ENCODE data around the gene MYOC.

Gene MYOC

GRCh38 chr1:171668372-171668771 is 15.9 kb upstream of the MYOC start:
- H3K9ac ChIP-seq (ENCODE audit: low read length), result no peak overlapping the region
- 0 out of 2 replicates have a peak, but pooled peaks cover 7% of the 10 kb centered on the region for H3K4me1 ChIP-seq (ENCODE audit: low read length)
- H3K27me3 ChIP-seq (ENCODE audit: low read depth, low read length), result no peaks in the 10 kb centered on the region
- no peaks in the 10 kb centered on the region for H4K20me1 ChIP-seq (ENCODE audit: insufficient read depth, low read length)
- no peak overlapping the region for H3K4me3 ChIP-seq (ENCODE audit: low read length)
- no peaks in the 10 kb centered on the region for H3K36me3 ChIP-seq (replicated peaks; ENCODE audit: low read depth, low read length)
- no peaks in the 10 kb centered on the region for H3K79me2 ChIP-seq (ENCODE audit: low read length)
- no peak overlapping the region for H2AFZ ChIP-seq (ENCODE audit: low read depth, low read length)
- H3K9me3 ChIP-seq (ENCODE audit: insufficient read depth, low read length), result no peaks in the 10 kb centered on the region
- TF ChIP-seq EZH2phosphoT487 (IDR thresholded peaks at IDR 0.05; ENCODE audit: low read depth), result no peak
- TF ChIP-seq CTCF (IDR thresholded peaks at IDR 0.05; ENCODE audit: low read depth, low read length), result no peak
- no peak overlapping the region for H3K4me2 ChIP-seq (ENCODE audit: low read length)
- H3K27ac ChIP-seq (ENCODE audit: low read length), result no peak overlapping the region

- Histone ChIP-seq H3K27me3 (ENCODE audit: low read depth, low read length) (no peaks in the 10 kb centered on the region), H3K36me3 (replicated peaks; ENCODE audit: low read depth, low read length) (no peaks in the 10 kb centered on the region), H2AFZ (ENCODE audit: low read depth, low read length) (no peak overlapping the region), H3K27ac (ENCODE audit: low read length) (no peak overlapping the region), H3K4me3 (ENCODE audit: low read length) (no peak overlapping the region), H4K20me1 (ENCODE audit: insufficient read depth, low read length) (no peaks in the 10 kb centered on the region), H3K79me2 (ENCODE audit: low read length) (no peaks in the 10 kb centered on the region), H3K4me1 (ENCODE audit: low read length) (no peaks in the 10 kb centered on the region), H3K9ac (ENCODE audit: low read length) (no peak overlapping the region), H3K4me2 (ENCODE audit: low read length) (no peak overlapping the region), H3K9me3 (ENCODE audit: insufficient read depth, low read length) (no peaks in the 10 kb centered on the region)
- TF ChIP-seq CTCF (IDR thresholded peaks at IDR 0.05; ENCODE audit: low read depth, low read length) (no peak), EZH2phosphoT487 (IDR thresholded peaks at IDR 0.05; ENCODE audit: low read depth) (no peak)
Measured at GRCh38 chr1:171666114-171666769, 13.8 kb upstream of the MYOC start.

- H3K4me2 ChIP-seq (ENCODE audit: low read length), result no peak overlapping the region
- TF ChIP-seq EZH2phosphoT487 (IDR thresholded peaks at IDR 0.05; ENCODE audit: low read depth), result no peak
- no peak for TF ChIP-seq CTCF (IDR thresholded peaks at IDR 0.05; ENCODE audit: low read depth, low read length)
- H3K4me1 ChIP-seq (ENCODE audit: low read length), result no peaks in the 10 kb centered on the region
Measured at GRCh38 chr1:171664976-171665375, 12.5 kb upstream of the MYOC start.

GRCh38 chr1:171663854-171664575 is 11.5 kb upstream of the MYOC start:
- no peak overlapping the region for H2AFZ ChIP-seq (ENCODE audit: low read depth, low read length)
- TF ChIP-seq EZH2phosphoT487 (IDR thresholded peaks at IDR 0.05; ENCODE audit: low read depth) (no peak), CTCF (IDR thresholded peaks at IDR 0.05; ENCODE audit: low read depth, low read length) (no peak)
- no peak overlapping the region for H3K4me2 ChIP-seq (ENCODE audit: low read length)
- no peaks in the 10 kb centered on the region for H3K36me3 ChIP-seq (replicated peaks; ENCODE audit: low read depth, low read length)
- no peak overlapping the region for H3K4me3 ChIP-seq (ENCODE audit: low read length)
- H3K79me2 ChIP-seq (ENCODE audit: low read length), result no peaks in the 10 kb centered on the region
- H3K4me1 ChIP-seq (ENCODE audit: low read length), result no peaks in the 10 kb centered on the region
- H3K27me3 ChIP-seq (ENCODE audit: low read depth, low read length), result no peaks in the 10 kb centered on the region
- no peaks in the 10 kb centered on the region for H4K20me1 ChIP-seq (ENCODE audit: insufficient read depth, low read length)
- no peak overlapping the region for H3K27ac ChIP-seq (ENCODE audit: low read length)
- H3K9ac ChIP-seq (ENCODE audit: low read length), result no peak overlapping the region
- H3K9me3 ChIP-seq (ENCODE audit: insufficient read depth, low read length), result no peaks in the 10 kb centered on the region

More at GRCh38 chr1:171664976-171665375, 12.5 kb upstream of the MYOC start:
- H3K36me3 ChIP-seq (replicated peaks; ENCODE audit: low read depth, low read length), result no peaks in the 10 kb centered on the region
- no peak overlapping the region for H3K4me3 ChIP-seq (ENCODE audit: low read length)
- H4K20me1 ChIP-seq (ENCODE audit: insufficient read depth, low read length), result no peaks in the 10 kb centered on the region
- no peak overlapping the region for H2AFZ ChIP-seq (ENCODE audit: low read depth, low read length)
- H3K9ac ChIP-seq (ENCODE audit: low read length), result no peak overlapping the region
- H3K27me3 ChIP-seq (ENCODE audit: low read depth, low read length), result no peaks in the 10 kb centered on the region
- no peaks in the 10 kb centered on the region for H3K9me3 ChIP-seq (ENCODE audit: insufficient read depth, low read length)
- H3K27ac ChIP-seq (ENCODE audit: low read length), result no peak overlapping the region
- H3K79me2 ChIP-seq (ENCODE audit: low read length), result no peaks in the 10 kb centered on the region
